Transverse colon (tissue), 4 donors: ENCODE data around the gene BPNT1. TPM values are rescaled to one million over a fixed set of nuclear protein-coding genes. Genes with fewer than 3 reads are reported as not detected.
"Not testable (repeated sequence)": the region's sequence is repeated elsewhere in the genome, so short reads cannot be mapped to it uniquely, and the experiment has no call there.

Experiments used
- DNase-seq: peaks from one replicate; pipeline ENCODE4 v3.0.0-alpha.2; 2019
- H3K27ac ChIP-seq, 4 donors: fragments of 200-600 bp; sonication (generic); 2 replicates each; pipeline ENCODE4 v1.5.1; 2016 to 2018; ENCODE audit warnings: inconsistent platforms in 4 of 4
- H3K27me3 ChIP-seq: fragments of 200-600 bp; sonication (generic); 2 replicates; pipeline ENCODE4 v1.5.1; 2017; ENCODE audit warnings: inconsistent platforms
- H3K36me3 ChIP-seq, 4 donors: fragments of 200-600 bp; sonication (generic); 2 replicates each; pipeline ENCODE4 v1.5.1; 2017 to 2019; ENCODE audit warnings: inconsistent platforms in 4 of 4
- H3K4me1 ChIP-seq, 4 donors: fragments of 200-600 bp; sonication (generic); 2 replicates each; pipeline ENCODE4 v1.5.1; 2017 to 2020; ENCODE audit warnings: inconsistent platforms in 4 of 4
- H3K4me3 ChIP-seq, 4 donors: fragments of 200-600 bp; sonication (generic); 1 replicate in 1 of 4; 2 replicates in 3 of 4; pipeline versions ENCODE4 v1.5.1 to v1.6.1; 2017 to 2019; ENCODE audit warnings: inconsistent platforms in 4 of 4
- H3K9me3 ChIP-seq, 2 donors: fragments of 200-600 bp; sonication (generic); 2 replicates each; pipeline ENCODE4 v1.5.1; 2017 to 2019; ENCODE audit warnings: inconsistent platforms in 2 of 2
- CTCF ChIP-seq, 5 experiments: fragments of 200-600 bp in 3 of 5; fragments of 450-650 bp in 2 of 5; sonication (generic) in 3 of 5; IDR thresholded peaks; 1 replicate in 2 of 5; 2 replicates in 3 of 5; pipeline ENCODE4 v1.5.1; 2016 to 2017; ENCODE audit warnings: antibody characterized with exemption in 5 of 5, inconsistent platforms in 3 of 5, mild to moderate bottlenecking in 2 of 5, moderate library complexity in 1 of 5
- EP300 ChIP-seq: sonication (generic); formaldehyde crosslinking; IDR thresholded peaks from one replicate; pipeline ENCODE4 v1.6.1; 2017; ENCODE audit warnings: antibody characterized with exemption, low read depth
- POLR2A ChIP-seq: fragments of 450-650 bp; IDR thresholded peaks from one replicate; pipeline ENCODE4 v1.6.1; 2016; ENCODE audit warnings: antibody characterized with exemption, mild to moderate bottlenecking, moderate library complexity
- POLR2AphosphoS5 ChIP-seq, 3 donors: sonication (generic); formaldehyde crosslinking; IDR thresholded peaks; one replicate each; pipeline ENCODE4 v1.6.1; 2016; ENCODE audit warnings: antibody characterized with exemption in 3 of 3
- WGBS, 2 donors: methylation state at CpG; one replicate each; pipeline ENCODE4 v1.1.5; 2018; ENCODE audit warnings: low coverage in 1 of 2; 5-methylcytosine and 5-hydroxymethylcytosine counted together
- in situ Hi-C, 4 donors: fragments of 200-750 bp; cut with MboI; loops; one replicate each; pipeline versions ENCODE4 v1.15.0 to v1.15.1; 2017; ENCODE audit warnings: low sequenced_read_pairs in 3 of 4, low pct_ligation_motif_present in 1 of 4, low pct_unique_long_range_greater_than_20kb in 1 of 4
- intact Hi-C: fragments of 100-400 bp; cut with DNase I; formaldehyde crosslinking; loops from one replicate; pipeline ENCODE4 v1.15.1; 2023; ENCODE audit warnings: low total_unique reads
- total RNA-seq, 4 donors: library from RNA; depleted of rRNA; stranded (reverse); fragments of >200 nt; gene quantifications; one replicate each; pipeline ENCODE4 v1.1.0, GENCODE V29; 2016

The BPNT1 gene
- total RNA-seq, 4 donors from 2014 or later = 17.7 to 73.9 (median 45.7) TPM

GRCh38 chr1:220038640-220039039 is 50.9 kb downstream of the BPNT1 start:
- no peak overlapping the region for H3K27ac ChIP-seq
- H3K36me3 ChIP-seq = peaks cover 0 to 15% (median 6%) of the 10 kb centered on the region in 4 donors
- in situ Hi-C loops = no loop called here
- 64 to 80% methylated on average over 2 to 4 of the region's 4 CpGs for WGBS, 2 donors
- peaks cover 3 to 24% (median 9%) of the 10 kb centered on the region in 4 donors for H3K4me1 ChIP-seq
- TF ChIP-seq POLR2A = no peak
- no peak for TF ChIP-seq EP300
- no peak for TF ChIP-seq CTCF (IDR thresholded peaks at IDR 0.05)
- TF ChIP-seq POLR2AphosphoS5 (IDR thresholded peaks at IDR 0.05) = no peak
- no peaks in the 10 kb centered on the region for H3K27me3 ChIP-seq
- intact Hi-C loops = no loop called here
- no peaks in the 10 kb centered on the region for H3K9me3 ChIP-seq
- no peak for DNase-seq
- H3K4me3 ChIP-seq = no peak overlapping the region

GRCh38 chr1:220037810-220038209 is 51.8 kb downstream of the BPNT1 start:
- H3K27ac ChIP-seq, DNase-seq, intact Hi-C loops, H3K4me3 ChIP-seq, in situ Hi-C loops, H3K27me3 ChIP-seq, H3K9me3 ChIP-seq: not testable (repeated sequence)
- 30 to 76% methylated on average over 1 to 3 of the region's 3 CpGs for WGBS, 2 donors
- Histone ChIP-seq H3K4me1 (peaks cover 0 to 16% (median 3%) of the 10 kb centered on the region in 4 donors), H3K36me3 (peaks cover 0 to 23% (median 10%) of the 10 kb centered on the region in 4 donors)

GRCh38 chr1:220032911-220033310 is 56.7 kb downstream of the BPNT1 start:
- intact Hi-C loops = no loop called here
- peaks cover 0 to 52% (median 21%) of the 10 kb centered on the region in 4 donors for H3K36me3 ChIP-seq
- H3K27ac ChIP-seq = no peak overlapping the region

GRCh38 chr1:220031287-220031686 is 58.3 kb downstream of the BPNT1 start:
- no peak for DNase-seq
- H3K36me3 ChIP-seq = peaks cover 0 to 61% (median 21%) of the 10 kb centered on the region in 4 donors
- no peak overlapping the region for H3K4me3 ChIP-seq
- TF ChIP-seq POLR2AphosphoS5 (IDR thresholded peaks at IDR 0.05) (no peak), EP300 (no peak), POLR2A (no peak)
- intact Hi-C loops (no loop called here), in situ Hi-C loops (no loop called here)
- H3K27me3 ChIP-seq = no peaks in the 10 kb centered on the region
- 74 to 79% methylated on average over 2 of the region's 2 CpGs for WGBS, 2 donors
- H3K9me3 ChIP-seq = no peaks in the 10 kb centered on the region
- no peak overlapping the region for H3K27ac ChIP-seq
- no peaks in the 10 kb centered on the region for H3K4me1 ChIP-seq

More at GRCh38 chr1:220032911-220033310, 56.7 kb downstream of the BPNT1 start:
- DNase-seq = no peak
- Histone ChIP-seq H3K4me1 (no peaks in the 10 kb centered on the region), H3K27me3 (no peaks in the 10 kb centered on the region), H3K4me3 (no peak overlapping the region), H3K9me3 (no peaks in the 10 kb centered on the region)
- in situ Hi-C loops = no loop called here
- TF ChIP-seq POLR2AphosphoS5 (IDR thresholded peaks at IDR 0.05) = no peak
- no peak for TF ChIP-seq POLR2A
- no peak for TF ChIP-seq EP300
- no peak for TF ChIP-seq CTCF (IDR thresholded peaks at IDR 0.05)
- 63 to 86% methylated on average over 3 of the region's 3 CpGs for WGBS, 2 donors

- Histone ChIP-seq H3K27me3 (no peaks in the 10 kb centered on the region), H3K36me3 (peaks cover 0 to 63% (median 28%) of the 10 kb centered on the region in 4 donors), H3K4me1 (no peaks in the 10 kb centered on the region), H3K9me3 (no peaks in the 10 kb centered on the region), H3K27ac (no peak overlapping the region), H3K4me3 (no peak overlapping the region)
- no peak for DNase-seq
- TF ChIP-seq CTCF (IDR thresholded peaks at IDR 0.05) = no peak
- TF ChIP-seq POLR2A = no peak
- TF ChIP-seq EP300 = no peak
- TF ChIP-seq POLR2AphosphoS5 (IDR thresholded peaks at IDR 0.05) = no peak
- in situ Hi-C loops (no loop called here), intact Hi-C loops (no loop called here)
- 76 to 88% methylated on average over 3 to 4 of the region's 4 CpGs for WGBS, 2 donors
These were observed 61.2 kb downstream of the BPNT1 start for GRCh38 chr1:220028346-220028895.
